ENCODE measurements around the gene GART.

DNA sequence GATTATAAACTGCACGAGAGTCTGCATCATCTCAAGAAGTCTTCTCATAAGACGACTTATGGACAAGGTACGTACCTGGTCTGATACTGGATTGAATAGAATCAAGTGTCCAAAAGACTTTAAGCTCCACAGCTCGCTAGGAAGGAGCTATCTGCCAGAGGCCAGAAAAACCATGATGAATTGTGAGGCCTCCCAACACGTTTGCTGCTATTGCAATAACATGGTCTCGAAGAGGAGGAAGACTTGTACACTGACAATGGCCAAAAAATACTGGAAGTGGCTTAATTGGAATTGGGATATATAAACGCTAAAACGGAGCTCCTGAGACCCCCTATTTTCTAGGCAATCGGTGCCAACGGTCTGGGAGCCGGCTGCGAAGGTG, 50.9 kb downstream of the GART start:
- TF ChIP-seq PAX5 (IDR thresholded peaks at IDR 0.05; ENCODE audit: borderline replicate concordance, low read depth, low read length) (no peak), TAF1 (IDR thresholded peaks at IDR 0.05; ENCODE audit: borderline replicate concordance, low read depth, low read length) (no peak), BCL11A (IDR thresholded peaks at IDR 0.05; ENCODE audit: low read depth, low read length) (no peak), RUNX3 (IDR thresholded peaks at IDR 0.05; ENCODE audit: low read length) (no peak), RBBP5 (conservative IDR thresholded peaks at IDR 0.05) (no peak), CEBPZ (IDR thresholded peaks at IDR 0.05; ENCODE audit: low read depth, low read length) (no peak), POLR2AphosphoS5 (IDR thresholded peaks at IDR 0.05; ENCODE audit: low read length) (no peak)
- TF ChIP-seq, protein P1, sequence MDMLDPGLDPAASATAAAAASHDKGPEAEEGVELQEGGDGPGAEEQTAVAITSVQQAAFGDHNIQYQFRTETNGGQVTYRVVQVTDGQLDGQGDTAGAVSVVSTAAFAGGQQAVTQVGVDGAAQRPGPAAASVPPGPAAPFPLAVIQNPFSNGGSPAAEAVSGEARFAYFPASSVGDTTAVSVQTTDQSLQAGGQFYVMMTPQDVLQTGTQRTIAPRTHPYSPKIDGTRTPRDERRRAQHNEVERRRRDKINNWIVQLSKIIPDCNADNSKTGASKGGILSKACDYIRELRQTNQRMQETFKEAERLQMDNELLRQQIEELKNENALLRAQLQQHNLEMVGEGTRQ (IDR thresholded peaks at IDR 0.05; ENCODE audit: borderline replicate concordance, low read depth, low read length) = no peak
- TF ChIP-seq, protein P2, sequence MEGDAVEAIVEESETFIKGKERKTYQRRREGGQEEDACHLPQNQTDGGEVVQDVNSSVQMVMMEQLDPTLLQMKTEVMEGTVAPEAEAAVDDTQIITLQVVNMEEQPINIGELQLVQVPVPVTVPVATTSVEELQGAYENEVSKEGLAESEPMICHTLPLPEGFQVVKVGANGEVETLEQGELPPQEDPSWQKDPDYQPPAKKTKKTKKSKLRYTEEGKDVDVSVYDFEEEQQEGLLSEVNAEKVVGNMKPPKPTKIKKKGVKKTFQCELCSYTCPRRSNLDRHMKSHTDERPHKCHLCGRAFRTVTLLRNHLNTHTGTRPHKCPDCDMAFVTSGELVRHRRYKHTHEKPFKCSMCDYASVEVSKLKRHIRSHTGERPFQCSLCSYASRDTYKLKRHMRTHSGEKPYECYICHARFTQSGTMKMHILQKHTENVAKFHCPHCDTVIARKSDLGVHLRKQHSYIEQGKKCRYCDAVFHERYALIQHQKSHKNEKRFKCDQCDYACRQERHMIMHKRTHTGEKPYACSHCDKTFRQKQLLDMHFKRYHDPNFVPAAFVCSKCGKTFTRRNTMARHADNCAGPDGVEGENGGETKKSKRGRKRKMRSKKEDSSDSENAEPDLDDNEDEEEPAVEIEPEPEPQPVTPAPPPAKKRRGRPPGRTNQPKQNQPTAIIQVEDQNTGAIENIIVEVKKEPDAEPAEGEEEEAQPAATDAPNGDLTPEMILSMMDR (IDR thresholded peaks at IDR 0.05 in 2 of 3, conservative IDR thresholded peaks at IDR 0.05 in 1 of 3; ENCODE audit: control insufficient read depth in 2 of 3, extremely low read depth in 1 of 3, insufficient read depth in 1 of 3, low read depth in 3 of 3, low read length in 3 of 3) = no peak

Measured in GM12878 (cell line).